ENCODE results near the gene IL26. TPM values are rescaled to one million over a fixed set of nuclear protein-coding genes. Genes with fewer than 3 reads are reported as not detected.

Gene IL26
- total RNA-seq, 2 experiments from 2014 or later: 0.25 TPM; not detected in 1

- Mint-ChIP-seq H3K36me3 (ENCODE audit: low read depth) (no peaks in the 10 kb centered on the region), H3K9me3 (no peaks in the 10 kb centered on the region), H3K4me1 (ENCODE audit: low read depth) (peaks cover 61% of the 10 kb centered on the region), H3K27ac (peak overlapping the region; percentile 89), H3K4me3 (peak overlapping the region; percentile 92), H3K27me3 (no peaks in the 10 kb centered on the region)
- Histone ChIP-seq H3K4me3 (ENCODE audit: low read length) (peak overlapping the region; percentile 56), H3K36me3 (ENCODE audit: insufficient read depth, low read length) (no peaks in the 10 kb centered on the region), H3K27me3 (ENCODE audit: control insufficient read depth in 1 of 2, insufficient read depth in 2 of 2, low read length in 2 of 2) (no peaks in the 10 kb centered on the region), H3K9me3 (ENCODE audit: control insufficient read depth in 1 of 2, insufficient read depth in 1 of 2, low read length in 2 of 2) (no peaks in the 10 kb centered on the region), H3K27ac (ENCODE audit: low read depth in 1 of 2, low read length in 2 of 2) (peak overlapping the region; percentile 0 to 50), H3K4me1 (ENCODE audit: insufficient read depth, low read length) (peaks cover 29% of the 10 kb centered on the region)
- DNase-seq: peak in 1 of 14 experiments; percentile 10
- POLR2A ChIA-PET: interaction anchor here (1.3 kb wide), 4 partner anchors 12 to 95 kb away, joined by 3 to 13 read pairs (median 4); partner anchors contain the start of gene MDM1
- no peak for ATAC-seq (ENCODE audit: poor library complexity)
- CTCF ChIA-PET: interaction anchor here (1.1 to 1.9 kb wide), 3 partner anchors 14 to 95 kb away, joined by 3 to 15 read pairs (median 3); partner anchors contain the start of gene MDM1
- intact Hi-C loops (cut with DNase I, micrococcal nuclease): loop anchor here in 1 of 2 experiments (2.0 to 5.0 kb wide), 2 partner anchors 62 to 80 kb away; no protein-coding TSS in a partner anchor
- TF ChIP-seq CTCF (IDR thresholded peaks at IDR 0.05): no peak
Measured at GRCh38 chr12:68237078-68237477, 11.5 kb upstream of the IL26 start.

DNA sequence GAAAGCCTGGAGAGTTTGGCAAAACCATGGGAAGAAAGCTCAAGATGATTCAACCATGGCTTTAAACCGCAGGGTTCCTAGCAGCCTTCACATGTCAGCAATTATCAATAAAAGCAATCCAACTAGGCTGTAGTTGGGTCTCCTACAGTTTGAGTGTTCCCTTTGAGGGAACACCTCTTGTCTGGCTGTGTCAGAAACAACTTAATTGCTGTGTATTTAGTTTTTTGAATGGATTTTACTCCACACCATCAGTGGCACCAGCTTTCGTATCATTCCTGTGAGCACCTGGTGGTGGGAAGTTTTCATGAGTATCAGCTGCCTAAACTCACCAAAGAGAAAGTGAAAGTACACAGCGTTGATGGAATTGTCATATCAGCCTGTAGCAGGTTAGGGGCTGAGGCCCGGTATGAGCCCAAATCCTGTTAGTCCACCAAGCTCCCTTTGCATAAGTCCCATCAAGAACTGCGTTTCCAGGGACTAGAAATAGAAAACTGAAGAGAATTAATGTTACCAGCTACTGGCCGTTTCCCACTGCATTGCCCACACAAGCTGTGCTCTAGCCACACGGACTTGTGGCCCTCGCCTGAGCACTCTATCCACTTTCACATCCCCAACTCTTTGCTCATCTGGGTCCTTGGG is 10.9 kb upstream of the IL26 start:
- H3K4me1 ChIP-seq (ENCODE audit: insufficient read depth, low read length): peaks cover 29% of the 10 kb centered on the region
- no peaks in the 10 kb centered on the region for H3K27me3 Mint-ChIP-seq
- CTCF ChIA-PET: interaction anchor here (1.1 to 1.9 kb wide), 3 partner anchors 13 to 95 kb away, joined by 3 to 15 read pairs (median 3); partner anchors contain the start of gene MDM1
- POLR2A ChIA-PET: interaction anchor here (0.6 to 1.3 kb wide), 8 partner anchors 11 to 1343 kb away, joined by 3 to 13 read pairs (median 4); partner anchors contain the start of genes IL26, MDM1 and RAP1B
- ATAC-seq (ENCODE audit: poor library complexity) (peak; percentile 79), DNase-seq (peak; percentile 4 to 85 (median 14))
- peak overlapping the region; percentile 89 for H3K27ac Mint-ChIP-seq
- H3K4me1 Mint-ChIP-seq (ENCODE audit: low read depth): peaks cover 61% of the 10 kb centered on the region
- no peaks in the 10 kb centered on the region for H3K27me3 ChIP-seq (ENCODE audit: control insufficient read depth in 1 of 2, insufficient read depth in 2 of 2, low read length in 2 of 2)
- H3K36me3 Mint-ChIP-seq (ENCODE audit: low read depth): no peaks in the 10 kb centered on the region
- peak overlapping the region; percentile 92 for H3K4me3 Mint-ChIP-seq
- no peaks in the 10 kb centered on the region for H3K9me3 Mint-ChIP-seq
- H3K36me3 ChIP-seq (ENCODE audit: insufficient read depth, low read length): no peaks in the 10 kb centered on the region
- H3K9me3 ChIP-seq (ENCODE audit: control insufficient read depth in 1 of 2, insufficient read depth in 1 of 2, low read length in 2 of 2): no peaks in the 10 kb centered on the region
- peak overlapping the region; percentile 56 for H3K4me3 ChIP-seq (ENCODE audit: low read length)
- TF ChIP-seq CTCF (IDR thresholded peaks at IDR 0.05): no peak
- intact Hi-C loops (cut with DNase I, micrococcal nuclease): loop anchor here in 1 of 2 experiments (2.0 to 5.0 kb wide), 2 partner anchors 62 to 81 kb away; no protein-coding TSS in a partner anchor
- H3K27ac ChIP-seq (ENCODE audit: low read depth in 1 of 2, low read length in 2 of 2): peak overlapping the region; percentile 0 to 50

DNA sequence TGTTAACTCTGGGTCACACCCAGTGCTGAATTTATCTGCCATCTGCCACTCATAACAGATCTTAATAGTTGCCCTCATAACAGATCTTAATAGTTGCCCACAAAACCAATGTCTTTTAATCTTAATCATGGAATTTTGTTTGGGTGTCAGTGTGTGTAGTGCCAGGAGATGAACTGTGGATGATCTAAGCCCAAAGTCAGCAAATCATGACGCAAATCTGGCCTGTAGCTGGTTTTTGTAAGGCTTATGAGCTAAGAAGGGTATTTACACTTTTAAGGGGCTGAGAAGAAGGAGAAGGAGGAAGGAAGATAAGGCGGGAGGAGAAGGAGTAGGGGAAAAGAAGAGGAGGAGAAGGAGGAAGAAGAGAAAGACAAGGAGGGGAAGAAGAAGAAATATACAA is 10.0 kb upstream of the IL26 start:
- no peak overlapping the region for H3K4me3 ChIP-seq (ENCODE audit: low read length)
- intact Hi-C loops (cut with DNase I, micrococcal nuclease): loop anchor here in 1 of 2 experiments (5.0 kb wide), 1 partner anchor 82 kb away; no protein-coding TSS in a partner anchor
- no peaks in the 10 kb centered on the region for H3K36me3 Mint-ChIP-seq (ENCODE audit: low read depth)
- ChIA-PET CTCF (interaction anchor here (1.9 kb wide), 1 partner anchor 12 kb away, joined by 15 read pairs; no protein-coding TSS in a partner anchor), POLR2A (interaction anchor here (1.2 to 1.3 kb wide), 3 partner anchors 13 to 375 kb away, joined by 4 to 13 read pairs (median 5); partner anchors contain the start of genes MDM1 and RAP1B)
- no peak for TF ChIP-seq CTCF (IDR thresholded peaks at IDR 0.05)
- no peaks in the 10 kb centered on the region for H3K9me3 Mint-ChIP-seq
- no peak overlapping the region for H3K27ac ChIP-seq (ENCODE audit: low read depth in 1 of 2, low read length in 2 of 2)
- H3K27me3 ChIP-seq (ENCODE audit: control insufficient read depth in 1 of 2, insufficient read depth in 2 of 2, low read length in 2 of 2): no peaks in the 10 kb centered on the region
- peaks cover 25% of the 10 kb centered on the region for H3K4me1 ChIP-seq (ENCODE audit: insufficient read depth, low read length)
- ATAC-seq (ENCODE audit: poor library complexity) (no peak), DNase-seq (no peak)
- no peaks in the 10 kb centered on the region for H3K27me3 Mint-ChIP-seq
- H3K4me3 Mint-ChIP-seq: peak overlapping the region; percentile 92
- peaks cover 53% of the 10 kb centered on the region for H3K4me1 Mint-ChIP-seq (ENCODE audit: low read depth)
- H3K36me3 ChIP-seq (ENCODE audit: insufficient read depth, low read length): no peaks in the 10 kb centered on the region
- H3K9me3 ChIP-seq (ENCODE audit: control insufficient read depth in 1 of 2, insufficient read depth in 1 of 2, low read length in 2 of 2): no peaks in the 10 kb centered on the region
- H3K27ac Mint-ChIP-seq: peak overlapping the region; percentile 89

Measured in CD4-positive, alpha-beta T cell (primary cell).